Uterus (tissue), 2 donors: ENCODE results near the gene RIMBP3C.
"Not testable (repeated sequence)": the region's sequence is repeated elsewhere in the genome, so short reads cannot be mapped to it uniquely, and the experiment has no call there.

Experiments used
- POLR2A ChIP-seq, 2 donors: fragments of 450-650 bp; IDR thresholded peaks; one replicate each; pipeline ENCODE4 v1.6.1; 2016; ENCODE audit warnings: antibody characterized with exemption in 2 of 2, mild to moderate bottlenecking in 1 of 2, moderate library complexity in 1 of 2
- TF ChIP-seq, protein P1 (sequence below), 4 experiments: fragments of 200-600 bp in 2 of 4; fragments of 450-650 bp in 2 of 4; sonication (generic) in 2 of 4; IDR thresholded peaks; one replicate each; pipeline ENCODE4 v1.5.1; 2016 to 2019; ENCODE audit warnings: antibody characterized with exemption in 4 of 4, mild to moderate bottlenecking in 2 of 4, moderate library complexity in 1 of 4

DNA sequence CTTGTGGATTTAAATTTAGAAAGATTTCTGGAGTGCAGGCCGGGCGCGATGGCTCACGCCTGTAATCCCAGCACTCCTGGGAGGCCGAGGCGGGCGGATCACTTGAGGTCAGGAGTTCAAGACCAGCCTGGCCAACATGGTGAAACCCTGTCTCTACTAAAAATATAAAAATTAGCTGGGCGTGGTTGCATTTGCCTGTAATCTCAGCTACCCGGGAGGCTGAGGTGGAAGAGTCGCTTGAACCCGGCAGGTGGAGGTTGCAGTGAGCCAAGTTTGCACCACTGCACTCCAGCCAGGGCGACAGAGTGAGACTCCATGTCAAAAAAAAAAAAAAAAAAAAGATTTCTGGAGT, 17.8 kb upstream of the RIMBP3C start:
- TF ChIP-seq, protein P1, sequence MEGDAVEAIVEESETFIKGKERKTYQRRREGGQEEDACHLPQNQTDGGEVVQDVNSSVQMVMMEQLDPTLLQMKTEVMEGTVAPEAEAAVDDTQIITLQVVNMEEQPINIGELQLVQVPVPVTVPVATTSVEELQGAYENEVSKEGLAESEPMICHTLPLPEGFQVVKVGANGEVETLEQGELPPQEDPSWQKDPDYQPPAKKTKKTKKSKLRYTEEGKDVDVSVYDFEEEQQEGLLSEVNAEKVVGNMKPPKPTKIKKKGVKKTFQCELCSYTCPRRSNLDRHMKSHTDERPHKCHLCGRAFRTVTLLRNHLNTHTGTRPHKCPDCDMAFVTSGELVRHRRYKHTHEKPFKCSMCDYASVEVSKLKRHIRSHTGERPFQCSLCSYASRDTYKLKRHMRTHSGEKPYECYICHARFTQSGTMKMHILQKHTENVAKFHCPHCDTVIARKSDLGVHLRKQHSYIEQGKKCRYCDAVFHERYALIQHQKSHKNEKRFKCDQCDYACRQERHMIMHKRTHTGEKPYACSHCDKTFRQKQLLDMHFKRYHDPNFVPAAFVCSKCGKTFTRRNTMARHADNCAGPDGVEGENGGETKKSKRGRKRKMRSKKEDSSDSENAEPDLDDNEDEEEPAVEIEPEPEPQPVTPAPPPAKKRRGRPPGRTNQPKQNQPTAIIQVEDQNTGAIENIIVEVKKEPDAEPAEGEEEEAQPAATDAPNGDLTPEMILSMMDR (IDR thresholded peaks at IDR 0.05), result not testable (repeated sequence)
- TF ChIP-seq POLR2A (IDR thresholded peaks at IDR 0.05), result not testable (repeated sequence)
